MCF 10A (cell line): ENCODE data around the gene GRM5. TPM values are rescaled to one million over a fixed set of nuclear protein-coding genes. Genes with fewer than 3 reads are reported as not detected.

Experiments used
- BruUV-seq: library from RNA; stranded (reverse); fragments of 400-500 nt; replicated peaks from 2 replicates; lab custom pipeline; 2021; lab: Mats Ljungman, UMichigan
- CTCF ChIA-PET: fragments of 300-600 bp; sonication (Branson Sonifier 250); formaldehyde crosslinking; extraction: SDS; loops from one replicate; lab custom pipeline; 2021; ENCODE audit warnings: antibody characterized with exemption, inconsistent platforms; lab: Yijun Ruan, JAX
- POLR2A ChIA-PET: fragments of 300-600, 350-650 bp; sonication (Branson Sonifier 250); formaldehyde crosslinking; extraction: SDS; loops from one replicate; lab custom pipeline; 2020; ENCODE audit warnings: antibody characterized with exemption, inconsistent platforms; lab: Yijun Ruan, JAX
- DNase-seq: peaks from one replicate; pipeline ENCODE4 v3.0.0-alpha.2; 2018; ENCODE audit not compliant: unreplicated experiment
- H3K27ac Mint-ChIP-seq: one replicate; pipeline ENCODE4 v1.8.0; 2022; ENCODE audit warnings: mild to moderate bottlenecking, low read depth, mixed read lengths; ENCODE audit not compliant: unreplicated experiment
- H3K27me3 Mint-ChIP-seq: one replicate; pipeline ENCODE4 v1.8.0; 2022; ENCODE audit warnings: mixed read lengths; ENCODE audit not compliant: insufficient read depth, unreplicated experiment
- H3K36me3 Mint-ChIP-seq: one replicate; pipeline ENCODE4 v1.8.0; 2022; ENCODE audit warnings: mild to moderate bottlenecking, moderate library complexity, mixed read lengths; ENCODE audit not compliant: insufficient read depth, unreplicated experiment
- H3K4me1 Mint-ChIP-seq: one replicate; pipeline ENCODE4 v1.8.0; 2022; ENCODE audit warnings: mixed read lengths; ENCODE audit not compliant: insufficient read depth, unreplicated experiment
- H3K4me3 Mint-ChIP-seq: one replicate; pipeline ENCODE4 v1.8.0; 2022; ENCODE audit warnings: mild to moderate bottlenecking, moderate library complexity, mixed read lengths; ENCODE audit not compliant: unreplicated experiment
- H3K9me3 Mint-ChIP-seq: one replicate; pipeline ENCODE4 v1.8.0; 2022; ENCODE audit warnings: mixed read lengths; ENCODE audit not compliant: unreplicated experiment
- CTCF ChIP-seq: fragments of 200-600 bp; IDR thresholded peaks from one replicate; pipeline ENCODE4 v1.8.0; 2022; ENCODE audit warnings: antibody characterized with exemption, mild to moderate bottlenecking; ENCODE audit not compliant: unreplicated experiment
- intact Hi-C: fragments of 100-400 bp; cut with micrococcal nuclease; formaldehyde crosslinking; loops from 2 replicates; pipeline ENCODE4 v1.14.1; 2022
- total RNA-seq: library from RNA; stranded (reverse); gene quantifications from 2 replicates; pipeline ENCODE4 v1.2.3, GENCODE V29; 2022

Gene GRM5
- total RNA-seq, 1 experiment from 2014 or later = not detected

- POLR2A ChIA-PET = no interaction called here
These were observed 445.1 kb downstream of the GRM5 start for GRCh38 chr11:88620568-88621130.

GRCh38 chr11:88619656-88620385 lies 446.0 kb downstream of the GRM5 start:
- ChIA-PET POLR2A (no interaction called here), CTCF (no interaction called here)
- H3K4me1 Mint-ChIP-seq = no peaks in the 10 kb centered on the region
- H3K27me3 Mint-ChIP-seq = peaks cover 25% of the 10 kb centered on the region
- H3K27ac Mint-ChIP-seq = no peak overlapping the region
- H3K4me3 Mint-ChIP-seq = no peak overlapping the region
- no peak for DNase-seq
- no peaks in the 10 kb centered on the region for H3K9me3 Mint-ChIP-seq
- no TSS peak for BruUV-seq
- intact Hi-C loops = no loop called here
- TF ChIP-seq CTCF = no peak
- H3K36me3 Mint-ChIP-seq = no peaks in the 10 kb centered on the region

More at GRCh38 chr11:88620568-88621130, 445.1 kb downstream of the GRM5 start:
- H3K4me1 Mint-ChIP-seq = no peaks in the 10 kb centered on the region
- H3K4me3 Mint-ChIP-seq = no peak overlapping the region
- no TSS peak for BruUV-seq
- H3K36me3 Mint-ChIP-seq = no peaks in the 10 kb centered on the region
- H3K27ac Mint-ChIP-seq = no peak overlapping the region
- no peaks in the 10 kb centered on the region for H3K9me3 Mint-ChIP-seq
- no peak for DNase-seq
- H3K27me3 Mint-ChIP-seq = peaks cover 24% of the 10 kb centered on the region
- CTCF ChIA-PET = no interaction called here
- intact Hi-C loops = no loop called here
- TF ChIP-seq CTCF = no peak

DNA sequence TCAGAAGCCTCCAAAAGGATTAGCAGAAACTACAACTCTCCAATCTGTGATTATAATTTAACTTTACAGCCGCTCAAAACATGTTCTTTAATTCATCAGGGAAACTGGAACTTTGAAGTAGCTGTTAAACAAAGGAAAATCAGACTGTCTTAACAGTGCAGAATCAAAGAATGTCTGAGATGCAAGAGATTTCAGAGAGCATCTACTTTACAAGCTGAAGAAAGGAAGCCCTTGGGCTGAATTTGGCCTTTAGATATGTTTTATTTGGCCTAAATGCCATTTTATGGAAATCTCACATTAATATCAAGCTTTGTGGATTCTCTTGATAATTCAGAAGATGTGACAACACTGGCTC lies 446.7 kb downstream of the GRM5 start:
- H3K36me3 Mint-ChIP-seq = no peaks in the 10 kb centered on the region
- DNase-seq = no peak
- no TSS peak for BruUV-seq
- no peaks in the 10 kb centered on the region for H3K9me3 Mint-ChIP-seq
- H3K4me3 Mint-ChIP-seq = no peak overlapping the region
- no peak for TF ChIP-seq CTCF
- H3K27ac Mint-ChIP-seq = no peak overlapping the region
- CTCF ChIA-PET = interaction anchor here (0.6 kb wide), 1 partner anchor 296 kb away, joined by 3 read pairs; no protein-coding TSS in a partner anchor
- H3K4me1 Mint-ChIP-seq = no peaks in the 10 kb centered on the region
- POLR2A ChIA-PET = interaction anchor here (0.6 kb wide), 1 partner anchor 15 kb away, joined by 6 read pairs; no protein-coding TSS in a partner anchor
- intact Hi-C loops = no loop called here
- H3K27me3 Mint-ChIP-seq = peaks cover 25% of the 10 kb centered on the region

- no peak for TF ChIP-seq CTCF
- ChIA-PET POLR2A (interaction anchor here (0.6 kb wide), 1 partner anchor 16 kb away, joined by 6 read pairs; no protein-coding TSS in a partner anchor), CTCF (interaction anchor here (0.6 kb wide), 1 partner anchor 297 kb away, joined by 3 read pairs; no protein-coding TSS in a partner anchor)
- BruUV-seq = no TSS peak
- no peaks in the 10 kb centered on the region for H3K4me1 Mint-ChIP-seq
- no peak for DNase-seq
- no peaks in the 10 kb centered on the region for H3K9me3 Mint-ChIP-seq
- intact Hi-C loops = no loop called here
- H3K27ac Mint-ChIP-seq = no peak overlapping the region
- H3K36me3 Mint-ChIP-seq = no peaks in the 10 kb centered on the region
- H3K4me3 Mint-ChIP-seq = no peak overlapping the region
- peaks cover 25% of the 10 kb centered on the region for H3K27me3 Mint-ChIP-seq
These were observed 447.3 kb downstream of the GRM5 start for GRCh38 chr11:88618327-88619070.
